ENCODE data around the gene ZFP1. TPM values are rescaled to one million over a fixed set of nuclear protein-coding genes. Genes with fewer than 3 reads are reported as not detected.

Gene ZFP1
- total and polyA plus RNA-seq, 2 of the 4 experiments (the other 2 are of a cell fraction): 3.8 to 16.0 TPM

DNA sequence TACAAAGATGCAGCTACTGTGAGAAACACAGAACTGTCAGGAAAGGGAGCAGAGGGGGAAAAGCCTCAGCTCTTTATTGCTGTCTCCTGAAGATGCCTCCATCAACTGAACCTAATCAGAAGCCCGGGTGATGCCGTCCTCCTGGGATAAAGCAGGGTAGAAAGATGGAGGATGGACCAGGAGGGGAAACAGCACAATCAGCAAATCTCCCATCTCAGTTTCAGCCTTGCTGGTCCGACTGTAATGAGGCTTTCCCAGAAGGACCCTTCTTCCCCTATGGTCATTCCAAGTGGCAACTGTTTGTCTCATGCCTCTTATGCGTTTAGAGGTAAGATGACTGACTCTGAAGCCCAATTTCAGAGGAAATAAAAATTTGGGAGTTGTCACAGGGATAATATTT lies 24.3 kb downstream of the ZFP1 start:
- DNase-seq (no peak), ATAC-seq (ENCODE audit: low read depth) (no peak)
- H3K4me3 ChIP-seq (ENCODE audit: insufficient read depth, low read depth, low read length): no peak overlapping the region
- H4K5ac ChIP-seq (ENCODE audit: low read depth, low read length): no peak overlapping the region
- no peak overlapping the region for H2BK15ac ChIP-seq (ENCODE audit: low read depth, low read length)
- H3K9ac ChIP-seq (ENCODE audit: low read depth, low read length): no peak overlapping the region
- BruUV-seq (replicated peaks): no TSS peak
- CTCF ChIA-PET: no interaction called here
- no CpG with 5 or more reads among the region's 4 CpGs for WGBS, 2 experiments (ENCODE audit: extremely low coverage in 2 of 2, insufficient read length in 1 of 2)
- H3K18ac ChIP-seq (ENCODE audit: low read depth, low read length): no peak overlapping the region
- H2BK20ac ChIP-seq (ENCODE audit: low read depth, low read length): no peak overlapping the region
- no peak overlapping the region for H3K23ac ChIP-seq (ENCODE audit: low read depth, low read length)
- no peak overlapping the region for H3K4me2 ChIP-seq (ENCODE audit: low read depth, low read length)
- no peaks in the 10 kb centered on the region for H3K9me1 ChIP-seq (ENCODE audit: insufficient read depth, low read length)
- no peak overlapping the region for H2AK9ac ChIP-seq (replicated peaks; ENCODE audit: low read depth, low read length, poor library complexity)
- no peaks in the 10 kb centered on the region for H3K4me1 ChIP-seq (ENCODE audit: control insufficient read depth, insufficient read depth, low read length)
- no peaks in the 10 kb centered on the region for H3K27me3 ChIP-seq (ENCODE audit: control insufficient read depth, insufficient read depth, low read length)
- H3K4ac ChIP-seq (ENCODE audit: low read depth, low read length): no peak overlapping the region
- intact Hi-C loops (cut with micrococcal nuclease): no loop called here
- peaks cover 25% of the 10 kb centered on the region for H3K36me3 ChIP-seq (ENCODE audit: control insufficient read depth, insufficient read depth, low read length)
- no peak for TF ChIP-seq CEBPB (IDR thresholded peaks at IDR 0.05; ENCODE audit: low read depth, low read length)
- TF ChIP-seq MAFK (IDR thresholded peaks at IDR 0.05; ENCODE audit: low read depth, low read length): 0 out of 2 replicates have a peak, but pooled peaks have one; percentile 37
- H4K8ac ChIP-seq (ENCODE audit: low read depth in 2 of 2, low read length in 2 of 2): no peak overlapping the region
- dilution Hi-C loops (cut with HindIII; ENCODE audit: low sequenced_read_pairs, unreplicated experiment): no loop called here
- H3K27ac ChIP-seq (ENCODE audit: insufficient read depth, low read length): no peak overlapping the region
- H2AK5ac ChIP-seq (ENCODE audit: low read depth, low read length): no peak overlapping the region
- no peak overlapping the region for H4K91ac ChIP-seq (ENCODE audit: insufficient read depth, low read depth, low read length)
- no peak overlapping the region for H2BK120ac ChIP-seq (ENCODE audit: low read depth, low read length)
- H3K14ac ChIP-seq (replicated peaks; ENCODE audit: low read depth, low read length): no peak overlapping the region
- H4K20me1 ChIP-seq (ENCODE audit: insufficient read depth, low read length): no peaks in the 10 kb centered on the region
- H2BK5ac ChIP-seq (ENCODE audit: low read depth, low read length, poor library complexity, severe bottlenecking): no peak overlapping the region
- in situ Hi-C loops (cut with MboI; ENCODE audit: low sequenced_read_pairs): no loop called here
- no peak overlapping the region for H2AFZ ChIP-seq (replicated peaks; ENCODE audit: low read length, poor library complexity)
- H3K79me1 ChIP-seq (ENCODE audit: low read depth in 1 of 2, low read length in 2 of 2): 0 out of 4 replicates have a peak, but pooled peaks cover 0 to under 1% of the 10 kb centered on the region in 2 experiments
- POLR2A ChIA-PET (ENCODE audit: unreplicated experiment): no interaction called here
- no peak overlapping the region for H3K56ac ChIP-seq (ENCODE audit: extremely low read depth, insufficient read depth, low read length)
- H3K9me3 ChIP-seq (ENCODE audit: control insufficient read depth, insufficient read depth, low read length): peaks cover 75% of the 10 kb centered on the region

Measured in IMR-90 (cell line).